ENCODE data around the gene RERE.

DNA sequence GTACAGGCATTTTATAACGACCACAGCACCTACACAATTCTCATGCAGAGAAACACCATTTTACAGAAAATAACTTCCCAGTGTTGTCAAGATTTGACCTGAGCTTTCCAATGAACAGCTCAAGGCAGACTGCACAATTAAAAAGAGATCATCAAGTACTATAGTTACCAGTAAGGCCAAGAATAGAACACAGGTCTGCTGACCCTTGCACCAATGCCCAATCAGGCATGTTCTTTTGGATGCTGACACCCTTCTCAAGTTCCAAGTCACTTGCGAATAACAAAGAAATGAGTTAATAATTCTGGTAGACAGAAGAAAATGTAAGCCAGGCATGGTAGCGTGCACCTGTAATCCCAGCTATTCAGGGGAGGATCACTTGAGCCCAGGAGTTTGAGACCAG is 397.6 kb downstream of the RERE start:
- no peak for TF ChIP-seq EP300 (IDR thresholded peaks at IDR 0.05; ENCODE audit: borderline replicate concordance)
- no peak for TF ChIP-seq CREB1 (IDR thresholded peaks at IDR 0.05; ENCODE audit: low read depth)
- no peak for TF ChIP-seq TEAD4 (IDR thresholded peaks at IDR 0.05)
- TF ChIP-seq RAD21 (IDR thresholded peaks at IDR 0.05; ENCODE audit: low read depth) = no peak
- no peak for TF ChIP-seq CEBPB (IDR thresholded peaks at IDR 0.05)
- TF ChIP-seq, protein P1, sequence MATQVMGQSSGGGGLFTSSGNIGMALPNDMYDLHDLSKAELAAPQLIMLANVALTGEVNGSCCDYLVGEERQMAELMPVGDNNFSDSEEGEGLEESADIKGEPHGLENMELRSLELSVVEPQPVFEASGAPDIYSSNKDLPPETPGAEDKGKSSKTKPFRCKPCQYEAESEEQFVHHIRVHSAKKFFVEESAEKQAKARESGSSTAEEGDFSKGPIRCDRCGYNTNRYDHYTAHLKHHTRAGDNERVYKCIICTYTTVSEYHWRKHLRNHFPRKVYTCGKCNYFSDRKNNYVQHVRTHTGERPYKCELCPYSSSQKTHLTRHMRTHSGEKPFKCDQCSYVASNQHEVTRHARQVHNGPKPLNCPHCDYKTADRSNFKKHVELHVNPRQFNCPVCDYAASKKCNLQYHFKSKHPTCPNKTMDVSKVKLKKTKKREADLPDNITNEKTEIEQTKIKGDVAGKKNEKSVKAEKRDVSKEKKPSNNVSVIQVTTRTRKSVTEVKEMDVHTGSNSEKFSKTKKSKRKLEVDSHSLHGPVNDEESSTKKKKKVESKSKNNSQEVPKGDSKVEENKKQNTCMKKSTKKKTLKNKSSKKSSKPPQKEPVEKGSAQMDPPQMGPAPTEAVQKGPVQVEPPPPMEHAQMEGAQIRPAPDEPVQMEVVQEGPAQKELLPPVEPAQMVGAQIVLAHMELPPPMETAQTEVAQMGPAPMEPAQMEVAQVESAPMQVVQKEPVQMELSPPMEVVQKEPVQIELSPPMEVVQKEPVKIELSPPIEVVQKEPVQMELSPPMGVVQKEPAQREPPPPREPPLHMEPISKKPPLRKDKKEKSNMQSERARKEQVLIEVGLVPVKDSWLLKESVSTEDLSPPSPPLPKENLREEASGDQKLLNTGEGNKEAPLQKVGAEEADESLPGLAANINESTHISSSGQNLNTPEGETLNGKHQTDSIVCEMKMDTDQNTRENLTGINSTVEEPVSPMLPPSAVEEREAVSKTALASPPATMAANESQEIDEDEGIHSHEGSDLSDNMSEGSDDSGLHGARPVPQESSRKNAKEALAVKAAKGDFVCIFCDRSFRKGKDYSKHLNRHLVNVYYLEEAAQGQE (IDR thresholded peaks at IDR 0.05; ENCODE audit: low read depth) = no peak
- no peak for TF ChIP-seq TCF12 (IDR thresholded peaks at IDR 0.05; ENCODE audit: low read depth)

Measured in Ishikawa (cell line).